ENCODE results near the gene MYO3B.

Gene MYO3B

GRCh38 chr2:170201275-170201674 is 23.3 kb downstream of the MYO3B start:
- TF ChIP-seq CTCF (IDR thresholded peaks at IDR 0.05; ENCODE audit: insufficient read depth, low read depth, low read length, missing control alignments) = no peak
- no peak overlapping the region for H3K4me3 ChIP-seq (ENCODE audit: low read depth, low read length)
- DNase-seq (ENCODE audit: low read depth) = no peak

GRCh38 chr2:170201734-170202393 is 23.9 kb downstream of the MYO3B start:
- DNase-seq (ENCODE audit: low read depth) = peak; percentile 43
- no peak overlapping the region for H3K4me3 ChIP-seq (ENCODE audit: low read depth, low read length)
- no peak for TF ChIP-seq CTCF (IDR thresholded peaks at IDR 0.05; ENCODE audit: insufficient read depth, low read depth, low read length, missing control alignments)

DNA sequence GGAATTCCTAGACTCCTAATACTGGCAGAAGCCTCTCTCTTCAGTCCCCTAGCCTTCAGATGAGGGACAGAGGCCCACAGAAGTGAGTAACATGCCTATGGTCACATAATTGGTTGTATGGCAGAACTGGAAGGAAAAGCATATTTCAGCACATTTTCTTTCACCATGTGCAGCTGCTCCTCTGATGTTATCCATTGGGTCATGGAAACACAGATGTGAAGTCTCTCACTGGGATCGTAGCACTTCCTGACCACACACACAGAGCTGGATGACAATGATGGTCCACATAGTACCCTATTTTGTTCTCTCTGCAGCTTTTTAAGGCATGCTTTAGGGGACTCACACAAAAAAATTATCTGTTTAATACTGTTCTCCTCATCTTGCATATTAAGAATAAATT is 24.5 kb downstream of the MYO3B start:
- DNase-seq (ENCODE audit: low read depth) = no peak
- no peak overlapping the region for H3K4me3 ChIP-seq (ENCODE audit: low read depth, low read length)
- TF ChIP-seq CTCF (IDR thresholded peaks at IDR 0.05; ENCODE audit: insufficient read depth, low read depth, low read length, missing control alignments) = no peak

DNA sequence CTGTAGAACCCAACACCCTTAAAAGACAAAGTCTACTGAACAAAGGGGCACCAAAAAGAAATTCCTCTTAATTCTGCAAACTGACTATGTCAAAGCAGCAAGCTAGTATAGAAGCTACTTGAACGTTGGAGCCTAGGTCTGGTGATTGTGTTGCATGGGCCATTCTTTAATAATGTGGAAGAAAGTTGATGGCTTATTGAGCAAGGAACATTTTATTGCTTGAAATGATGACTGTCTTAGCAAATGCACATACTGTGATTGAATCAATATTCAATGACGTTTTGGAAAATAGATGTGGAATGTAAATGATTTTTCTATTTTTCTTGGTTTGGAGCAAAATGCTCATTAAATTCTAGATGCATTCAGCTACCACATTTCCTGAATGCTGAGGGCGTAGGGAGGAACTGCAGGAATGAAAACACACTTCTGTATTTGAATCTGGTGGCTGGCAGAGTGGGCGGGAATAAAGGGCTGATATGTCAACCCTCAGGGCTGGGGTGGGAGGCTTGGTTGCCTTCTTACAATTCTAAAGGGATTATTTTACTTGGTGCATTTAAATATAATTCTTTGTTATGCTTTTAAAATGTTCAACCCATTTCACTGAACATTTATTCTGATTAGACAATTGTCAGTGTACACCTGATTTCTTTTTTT is 26.5 kb downstream of the MYO3B start:
- no peak for TF ChIP-seq CTCF (IDR thresholded peaks at IDR 0.05; ENCODE audit: insufficient read depth, low read depth, low read length, missing control alignments)
- H3K4me3 ChIP-seq (ENCODE audit: low read depth, low read length) = no peak overlapping the region
- no peak for DNase-seq (ENCODE audit: low read depth)

DNA sequence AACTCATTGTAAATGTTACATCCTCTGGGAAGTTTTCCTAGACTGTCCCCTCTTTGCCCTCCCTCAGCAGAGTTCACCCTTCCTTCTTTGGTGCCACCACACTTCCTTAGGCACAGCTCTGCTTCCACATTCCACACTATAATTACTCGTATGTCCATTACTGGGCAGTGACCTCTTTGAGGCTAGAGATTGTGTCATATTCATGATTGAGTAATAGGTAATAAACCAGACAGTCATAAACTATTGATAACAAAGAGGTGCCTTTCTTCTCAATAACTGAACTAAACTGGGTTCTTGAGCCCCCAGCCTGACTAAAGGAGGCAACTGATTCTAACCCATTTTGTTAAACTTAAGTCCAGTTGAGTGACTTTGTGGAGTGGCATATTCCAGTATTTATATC is 28.3 kb downstream of the MYO3B start:
- H3K4me3 ChIP-seq (ENCODE audit: low read depth, low read length) = no peak overlapping the region
- TF ChIP-seq CTCF (IDR thresholded peaks at IDR 0.05; ENCODE audit: insufficient read depth, low read depth, low read length, missing control alignments) = no peak
- no peak for DNase-seq (ENCODE audit: low read depth)

GRCh38 chr2:170206805-170207407 is 29.0 kb downstream of the MYO3B start:
- no peak overlapping the region for H3K4me3 ChIP-seq (ENCODE audit: low read depth, low read length)
- DNase-seq (ENCODE audit: low read depth) = no peak
- TF ChIP-seq CTCF (IDR thresholded peaks at IDR 0.05; ENCODE audit: insufficient read depth, low read depth, low read length, missing control alignments) = no peak

All from GM12865 (cell line).